Hepatocyte (in vitro differentiated cells): Measurements from ENCODE around the gene TTC28.

Source experiments
- EZH2 ChIP-seq: fragments of 200-600 bp; sonication (generic); IDR thresholded peaks from 2 replicates; pipeline ENCODE4 v1.6.1; 2016; ENCODE audit warnings: antibody characterized with exemption, mild to moderate bottlenecking, borderline replicate concordance
- EZH2phosphoT487 ChIP-seq: fragments of 200-600 bp; sonication (generic); IDR thresholded peaks from one replicate; pipeline ENCODE4 v1.6.1; 2018; ENCODE audit warnings: antibody characterized with exemption, mild to moderate bottlenecking, low read depth, moderate library complexity; ENCODE audit not compliant: unreplicated experiment, severe bottlenecking
- TF ChIP-seq, protein P1 (sequence below): fragments of 200-600 bp; sonication (generic); IDR thresholded peaks from 2 replicates; pipeline ENCODE4 v1.5.1; 2016; ENCODE audit warnings: antibody characterized with exemption, mild to moderate bottlenecking; ENCODE audit not compliant: poor library complexity

DNA sequence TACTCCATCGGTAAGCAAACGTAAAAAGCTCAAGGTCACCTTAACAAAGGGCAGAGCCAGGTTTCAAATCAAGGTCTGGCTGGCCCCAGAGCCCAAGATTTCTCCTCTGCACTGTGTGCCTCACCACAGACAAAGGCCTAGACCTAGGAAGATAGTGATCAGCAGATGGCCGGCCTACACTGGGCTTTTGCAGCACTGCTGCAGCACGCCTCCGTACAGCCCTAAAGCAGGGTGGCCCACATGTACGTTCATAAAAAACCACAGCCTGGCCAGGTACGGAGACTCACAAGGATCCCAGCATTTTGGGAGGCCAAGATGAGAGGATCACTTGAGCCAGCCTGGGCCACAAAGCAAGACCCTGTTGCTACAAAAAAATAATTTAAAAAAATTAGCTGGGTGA is 654.3 kb downstream of the TTC28 start:
- TF ChIP-seq EZH2 (no peak), EZH2phosphoT487 (no peak)
- TF ChIP-seq, protein P1, sequence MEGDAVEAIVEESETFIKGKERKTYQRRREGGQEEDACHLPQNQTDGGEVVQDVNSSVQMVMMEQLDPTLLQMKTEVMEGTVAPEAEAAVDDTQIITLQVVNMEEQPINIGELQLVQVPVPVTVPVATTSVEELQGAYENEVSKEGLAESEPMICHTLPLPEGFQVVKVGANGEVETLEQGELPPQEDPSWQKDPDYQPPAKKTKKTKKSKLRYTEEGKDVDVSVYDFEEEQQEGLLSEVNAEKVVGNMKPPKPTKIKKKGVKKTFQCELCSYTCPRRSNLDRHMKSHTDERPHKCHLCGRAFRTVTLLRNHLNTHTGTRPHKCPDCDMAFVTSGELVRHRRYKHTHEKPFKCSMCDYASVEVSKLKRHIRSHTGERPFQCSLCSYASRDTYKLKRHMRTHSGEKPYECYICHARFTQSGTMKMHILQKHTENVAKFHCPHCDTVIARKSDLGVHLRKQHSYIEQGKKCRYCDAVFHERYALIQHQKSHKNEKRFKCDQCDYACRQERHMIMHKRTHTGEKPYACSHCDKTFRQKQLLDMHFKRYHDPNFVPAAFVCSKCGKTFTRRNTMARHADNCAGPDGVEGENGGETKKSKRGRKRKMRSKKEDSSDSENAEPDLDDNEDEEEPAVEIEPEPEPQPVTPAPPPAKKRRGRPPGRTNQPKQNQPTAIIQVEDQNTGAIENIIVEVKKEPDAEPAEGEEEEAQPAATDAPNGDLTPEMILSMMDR: no peak
